Kidney (tissue), 14 donors: ENCODE data around the gene IZUMO4. TPM values are rescaled to one million over a fixed set of nuclear protein-coding genes. Genes with fewer than 3 reads are reported as not detected.

Experiments used
- DNase-seq, 5 donors: peaks; one replicate each; pipeline ENCODE4 v3.0.0-alpha.2; 2013 to 2020
- FAIRE-seq: peaks from 2 replicates; lab custom pipeline; 2012; peaks lifted over from hg19 to GRCh38; lab: Jason Lieb, UNC
- H3K27ac ChIP-seq, 2 donors: one replicate each; pipeline ENCODE4 v1.7.0; 2013; ENCODE audit warnings: low read depth in 2 of 2, low read length in 2 of 2, inconsistent platforms in 1 of 2
- H3K27me3 ChIP-seq: one replicate; pipeline ENCODE4 v1.7.1; 2013; ENCODE audit warnings: low read length, inconsistent platforms; ENCODE audit not compliant: control insufficient read depth, insufficient read depth
- H3K36me3 ChIP-seq, 3 donors: one replicate each; pipeline versions ENCODE4 v1.7.0 to v1.7.1; 2013; ENCODE audit warnings: low read length in 3 of 3, control low read depth in 1 of 3, inconsistent platforms in 1 of 3; ENCODE audit not compliant: insufficient read depth in 3 of 3, control insufficient read depth in 2 of 3
- H3K4me1 ChIP-seq, 3 donors: one replicate each; pipeline versions ENCODE4 v1.7.0 to v1.7.1; 2013; ENCODE audit warnings: low read length in 3 of 3, inconsistent platforms in 1 of 3, low read depth in 1 of 3; ENCODE audit not compliant: control insufficient read depth in 2 of 3, insufficient read depth in 2 of 3
- H3K4me3 ChIP-seq, 3 donors: one replicate each; pipeline versions ENCODE4 v1.7.0 to v1.8.1; 2013; ENCODE audit warnings: low read length in 3 of 3, control low read depth in 1 of 3, inconsistent platforms in 1 of 3
- H3K9ac ChIP-seq, 3 donors: one replicate each; pipeline versions ENCODE4 v1.7.0 to v1.7.1; 2013; ENCODE audit warnings: low read length in 3 of 3, control low read depth in 1 of 3, inconsistent platforms in 1 of 3
- H3K9me3 ChIP-seq, 3 donors: one replicate each; pipeline versions ENCODE4 v1.7.0 to v1.7.1; 2013; ENCODE audit warnings: low read length in 3 of 3, control low read depth in 1 of 3, inconsistent platforms in 1 of 3; ENCODE audit not compliant: control insufficient read depth in 2 of 3, insufficient read depth in 1 of 3
- CTCF ChIP-seq: IDR thresholded peaks from 3 replicates; pipeline ENCODE4 v1.5.1; 2012; ENCODE audit warnings: mild to moderate bottlenecking, moderate library complexity, borderline replicate concordance; ENCODE audit not compliant: insufficient read depth; ENCODE audit errors: extremely low read depth
- intact Hi-C: fragments of 100-400 bp; cut with DNase I; formaldehyde crosslinking; loops from one replicate; pipeline ENCODE4 v1.11.1; 2022
- polyA plus RNA-seq: library from polyadenylated mRNA; stranded (reverse); fragments of 350-450 nt; fragmentation: Illumina TruSeq; extraction: RNeasy Lipid Tissue Mini Kit (QIAGEN cat#74804); gene quantifications from one replicate; pipeline ENCODE4 v1.2.3, GENCODE V29; 2014; ENCODE audit warnings: low read depth, low replicate concordance; ENCODE audit not compliant: insufficient read depth
- total RNA-seq: library from RNA; stranded (reverse); fragmentation: NEBNext Ultra II Directional; extraction: Animal tissue kit (Norgen Biotek cat#: 25700); gene quantifications from one replicate; pipeline ENCODE4 v1.2.1, GENCODE V29; 2021
- donor health status: control.
- donor health status: control.
- donor health status: control.
- donor health status: control.
- donor health status: control.
- donor health status: DM: yes; HTN: yes; CAD: no.
- donor health status: Normal renal cell carcinoma (clear cell type).

The IZUMO4 gene
- total and polyA plus RNA-seq, 2 donors from 2014 or later: 4.3 to 8.9 TPM

- DNase-seq (no peak), FAIRE-seq (no peak)
- intact Hi-C loops: no loop called here
- peak overlapping the region in 2 of 3 donors; percentile 44 to 65 for H3K4me3 ChIP-seq
- peaks cover 0 to 15% (median 8%) of the 10 kb centered on the region in 3 donors for H3K4me1 ChIP-seq
- peaks cover 0 to 17% (median 6%) of the 10 kb centered on the region in 3 donors for H3K36me3 ChIP-seq
- peak overlapping the region; percentile 59 to 71 for H3K27ac ChIP-seq
- H3K9me3 ChIP-seq: no peaks in the 10 kb centered on the region
- no peak for TF ChIP-seq CTCF
- H3K27me3 ChIP-seq: no peaks in the 10 kb centered on the region
- H3K9ac ChIP-seq: no peak overlapping the region
Measured at GRCh38 chr19:2097203-2097885, 629 bp downstream of the IZUMO4 start.

- FAIRE-seq (no peak), DNase-seq (peak in 1 of 5 donors; percentile 71)
- no peak overlapping the region for H3K4me3 ChIP-seq
- H3K9ac ChIP-seq: no peak overlapping the region
- H3K27ac ChIP-seq: no peak overlapping the region
- H3K4me1 ChIP-seq: peaks cover 0 to 15% (median 8%) of the 10 kb centered on the region in 3 donors
- no peaks in the 10 kb centered on the region for H3K9me3 ChIP-seq
- no peaks in the 10 kb centered on the region for H3K27me3 ChIP-seq
- H3K36me3 ChIP-seq: peaks cover 0 to 17% (median 6%) of the 10 kb centered on the region in 3 donors
- intact Hi-C loops: no loop called here
- no peak for TF ChIP-seq CTCF
Measured at GRCh38 chr19:2097886-2098327, 1.2 kb downstream of the IZUMO4 start.

GRCh38 chr19:2099054-2099501 lies 2.4 kb downstream of the IZUMO4 start:
- Histone ChIP-seq H3K4me3 (no peak overlapping the region), H3K9me3 (no peaks in the 10 kb centered on the region), H3K27ac (no peak overlapping the region), H3K27me3 (no peaks in the 10 kb centered on the region), H3K9ac (no peak overlapping the region), H3K4me1 (peaks cover 0 to 15% (median 8%) of the 10 kb centered on the region in 3 donors), H3K36me3 (peaks cover 0 to 17% (median 6%) of the 10 kb centered on the region in 3 donors)
- FAIRE-seq: no peak
- intact Hi-C loops: no loop called here
- TF ChIP-seq CTCF: no peak
- DNase-seq: no peak
